Measurements from ENCODE around the gene ZNF175.

GRCh38 chr19:51610576-51610975, 39.5 kb downstream of the ZNF175 start:
- TF ChIP-seq YY1 (IDR thresholded peaks at IDR 0.05; ENCODE audit: extremely low read depth, insufficient replicate concordance, low read depth, low read length) (no peak), CTCF (IDR thresholded peaks at IDR 0.05 in 2 of 3, conservative IDR thresholded peaks at IDR 0.05 in 1 of 3; ENCODE audit: borderline replicate concordance in 1 of 3, insufficient read depth in 1 of 3, low read depth in 2 of 3, low read length in 2 of 3) (no peak), EZH2phosphoT487 (IDR thresholded peaks at IDR 0.05; ENCODE audit: borderline replicate concordance) (no peak), REST (IDR thresholded peaks at IDR 0.05; ENCODE audit: low read depth) (no peak), EZH2 (IDR thresholded peaks at IDR 0.05) (no peak), POLR2A (IDR thresholded peaks at IDR 0.05; ENCODE audit: borderline replicate concordance, extremely low read depth, insufficient read depth, insufficient read length) (no peak), POLR2AphosphoS5 (IDR thresholded peaks at IDR 0.05; ENCODE audit: low read depth, low read length) (no peak), RAD21 (IDR thresholded peaks at IDR 0.05; ENCODE audit: low read depth) (no peak)

Measured in HCT116 (cell line).